Suprapubic skin (tissue), 4 donors: Measurements from ENCODE around the gene CTNNA2.

Source experiments
- POLR2A ChIP-seq, 2 donors: fragments of 450-650 bp; IDR thresholded peaks; one replicate each; pipeline ENCODE4 v1.6.1; 2017; ENCODE audit warnings: antibody characterized with exemption in 2 of 2, mild to moderate bottlenecking in 2 of 2, moderate library complexity in 2 of 2
- POLR2AphosphoS5 ChIP-seq, 3 donors: sonication (generic); formaldehyde crosslinking; IDR thresholded peaks; one replicate each; pipeline ENCODE4 v1.6.1; 2017; ENCODE audit warnings: antibody characterized with exemption in 3 of 3
- TF ChIP-seq, protein P1 (sequence below), 2 donors: fragments of 200-600 bp in 1 of 2; fragments of 450-650 bp in 1 of 2; sonication (generic) in 1 of 2; IDR thresholded peaks; one replicate each; pipeline ENCODE4 v1.5.1; 2016 to 2019; ENCODE audit warnings: antibody characterized with exemption in 2 of 2, mild to moderate bottlenecking in 1 of 2, moderate library complexity in 1 of 2

DNA sequence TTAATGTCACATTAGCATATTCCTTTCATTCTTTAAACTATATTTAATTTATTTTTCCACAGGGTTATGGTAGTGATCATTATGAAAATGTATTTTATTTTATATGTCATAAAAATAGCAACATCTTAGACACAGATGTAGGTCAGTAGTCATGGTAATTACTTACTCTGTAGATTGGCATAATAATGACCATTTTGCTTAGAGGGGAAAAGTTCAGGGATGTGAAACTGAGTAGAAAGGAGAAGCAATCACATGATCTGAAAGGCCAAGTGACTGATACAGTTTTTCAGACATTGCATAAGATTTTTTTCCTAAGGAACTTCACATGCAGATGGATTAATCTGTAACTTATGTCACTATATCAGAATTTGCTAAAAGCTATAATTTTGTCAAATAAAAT, 286.9 kb downstream of the CTNNA2 start:
- TF ChIP-seq, protein P1, sequence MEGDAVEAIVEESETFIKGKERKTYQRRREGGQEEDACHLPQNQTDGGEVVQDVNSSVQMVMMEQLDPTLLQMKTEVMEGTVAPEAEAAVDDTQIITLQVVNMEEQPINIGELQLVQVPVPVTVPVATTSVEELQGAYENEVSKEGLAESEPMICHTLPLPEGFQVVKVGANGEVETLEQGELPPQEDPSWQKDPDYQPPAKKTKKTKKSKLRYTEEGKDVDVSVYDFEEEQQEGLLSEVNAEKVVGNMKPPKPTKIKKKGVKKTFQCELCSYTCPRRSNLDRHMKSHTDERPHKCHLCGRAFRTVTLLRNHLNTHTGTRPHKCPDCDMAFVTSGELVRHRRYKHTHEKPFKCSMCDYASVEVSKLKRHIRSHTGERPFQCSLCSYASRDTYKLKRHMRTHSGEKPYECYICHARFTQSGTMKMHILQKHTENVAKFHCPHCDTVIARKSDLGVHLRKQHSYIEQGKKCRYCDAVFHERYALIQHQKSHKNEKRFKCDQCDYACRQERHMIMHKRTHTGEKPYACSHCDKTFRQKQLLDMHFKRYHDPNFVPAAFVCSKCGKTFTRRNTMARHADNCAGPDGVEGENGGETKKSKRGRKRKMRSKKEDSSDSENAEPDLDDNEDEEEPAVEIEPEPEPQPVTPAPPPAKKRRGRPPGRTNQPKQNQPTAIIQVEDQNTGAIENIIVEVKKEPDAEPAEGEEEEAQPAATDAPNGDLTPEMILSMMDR (IDR thresholded peaks at IDR 0.05): no peak
- TF ChIP-seq POLR2A (IDR thresholded peaks at IDR 0.05) (no peak), POLR2AphosphoS5 (IDR thresholded peaks at IDR 0.05) (no peak)
